ENCODE data around the gene F11R.

DNA sequence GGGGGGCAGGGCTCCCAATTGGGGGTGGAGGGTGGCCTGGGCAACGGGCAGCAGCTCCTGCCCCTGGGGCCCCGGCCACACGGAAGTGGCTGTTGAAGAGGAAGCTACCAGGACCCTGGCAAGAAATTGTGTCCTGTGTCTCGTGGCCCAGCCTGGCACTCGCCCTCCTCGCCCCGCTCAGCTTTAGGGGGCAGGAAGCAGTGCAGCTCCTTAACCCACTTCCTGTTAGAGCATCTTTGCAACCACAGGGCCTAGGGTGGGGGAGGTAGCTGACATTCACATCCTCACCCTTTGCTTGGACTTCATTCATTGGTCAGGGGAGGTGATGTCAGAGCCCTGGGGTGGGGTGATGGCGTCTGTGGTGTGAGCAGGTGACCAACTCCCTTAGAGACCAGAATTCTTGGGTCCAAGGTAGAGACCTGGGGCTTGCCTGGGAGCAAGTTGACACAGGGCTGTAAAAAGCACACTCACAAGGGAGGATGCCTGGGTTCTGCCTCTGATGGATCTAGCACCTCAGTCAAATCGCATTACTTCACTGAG lies 48.8 kb upstream of the F11R start, which contains the start of gene ARHGAP30:
- no peak for TF ChIP-seq CEBPG (CRISPR knock-in tag; IDR thresholded peaks at IDR 0.05)
- TF ChIP-seq, protein P1, sequence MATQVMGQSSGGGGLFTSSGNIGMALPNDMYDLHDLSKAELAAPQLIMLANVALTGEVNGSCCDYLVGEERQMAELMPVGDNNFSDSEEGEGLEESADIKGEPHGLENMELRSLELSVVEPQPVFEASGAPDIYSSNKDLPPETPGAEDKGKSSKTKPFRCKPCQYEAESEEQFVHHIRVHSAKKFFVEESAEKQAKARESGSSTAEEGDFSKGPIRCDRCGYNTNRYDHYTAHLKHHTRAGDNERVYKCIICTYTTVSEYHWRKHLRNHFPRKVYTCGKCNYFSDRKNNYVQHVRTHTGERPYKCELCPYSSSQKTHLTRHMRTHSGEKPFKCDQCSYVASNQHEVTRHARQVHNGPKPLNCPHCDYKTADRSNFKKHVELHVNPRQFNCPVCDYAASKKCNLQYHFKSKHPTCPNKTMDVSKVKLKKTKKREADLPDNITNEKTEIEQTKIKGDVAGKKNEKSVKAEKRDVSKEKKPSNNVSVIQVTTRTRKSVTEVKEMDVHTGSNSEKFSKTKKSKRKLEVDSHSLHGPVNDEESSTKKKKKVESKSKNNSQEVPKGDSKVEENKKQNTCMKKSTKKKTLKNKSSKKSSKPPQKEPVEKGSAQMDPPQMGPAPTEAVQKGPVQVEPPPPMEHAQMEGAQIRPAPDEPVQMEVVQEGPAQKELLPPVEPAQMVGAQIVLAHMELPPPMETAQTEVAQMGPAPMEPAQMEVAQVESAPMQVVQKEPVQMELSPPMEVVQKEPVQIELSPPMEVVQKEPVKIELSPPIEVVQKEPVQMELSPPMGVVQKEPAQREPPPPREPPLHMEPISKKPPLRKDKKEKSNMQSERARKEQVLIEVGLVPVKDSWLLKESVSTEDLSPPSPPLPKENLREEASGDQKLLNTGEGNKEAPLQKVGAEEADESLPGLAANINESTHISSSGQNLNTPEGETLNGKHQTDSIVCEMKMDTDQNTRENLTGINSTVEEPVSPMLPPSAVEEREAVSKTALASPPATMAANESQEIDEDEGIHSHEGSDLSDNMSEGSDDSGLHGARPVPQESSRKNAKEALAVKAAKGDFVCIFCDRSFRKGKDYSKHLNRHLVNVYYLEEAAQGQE (IDR thresholded peaks at IDR 0.05; ENCODE audit: borderline replicate concordance in 1 of 2, low read depth in 1 of 2, low read length in 2 of 2) = no peak
- TF ChIP-seq SALL2 (CRISPR knock-in tag; IDR thresholded peaks at IDR 0.05) = no peak
- no peak for TF ChIP-seq ZNF709 (CRISPR knock-in tag; IDR thresholded peaks at IDR 0.05)
- no peak for TF ChIP-seq POLR2A (IDR thresholded peaks at IDR 0.05; ENCODE audit: insufficient read depth in 1 of 2, low read depth in 2 of 2, low read length in 2 of 2)
- no peak for TF ChIP-seq RXRA (CRISPR knock-in tag; IDR thresholded peaks at IDR 0.05)
- no peak for TF ChIP-seq SMC3 (IDR thresholded peaks at IDR 0.05; ENCODE audit: low read length)
- TF ChIP-seq, protein P2, sequence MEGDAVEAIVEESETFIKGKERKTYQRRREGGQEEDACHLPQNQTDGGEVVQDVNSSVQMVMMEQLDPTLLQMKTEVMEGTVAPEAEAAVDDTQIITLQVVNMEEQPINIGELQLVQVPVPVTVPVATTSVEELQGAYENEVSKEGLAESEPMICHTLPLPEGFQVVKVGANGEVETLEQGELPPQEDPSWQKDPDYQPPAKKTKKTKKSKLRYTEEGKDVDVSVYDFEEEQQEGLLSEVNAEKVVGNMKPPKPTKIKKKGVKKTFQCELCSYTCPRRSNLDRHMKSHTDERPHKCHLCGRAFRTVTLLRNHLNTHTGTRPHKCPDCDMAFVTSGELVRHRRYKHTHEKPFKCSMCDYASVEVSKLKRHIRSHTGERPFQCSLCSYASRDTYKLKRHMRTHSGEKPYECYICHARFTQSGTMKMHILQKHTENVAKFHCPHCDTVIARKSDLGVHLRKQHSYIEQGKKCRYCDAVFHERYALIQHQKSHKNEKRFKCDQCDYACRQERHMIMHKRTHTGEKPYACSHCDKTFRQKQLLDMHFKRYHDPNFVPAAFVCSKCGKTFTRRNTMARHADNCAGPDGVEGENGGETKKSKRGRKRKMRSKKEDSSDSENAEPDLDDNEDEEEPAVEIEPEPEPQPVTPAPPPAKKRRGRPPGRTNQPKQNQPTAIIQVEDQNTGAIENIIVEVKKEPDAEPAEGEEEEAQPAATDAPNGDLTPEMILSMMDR (CRISPR knock-in tag; IDR thresholded peaks at IDR 0.05) = no peak

Measured in HepG2 (cell line).